Kidney epithelial cell (primary cell): Measurements from ENCODE around the gene EBF4. TPM values are rescaled to one million over a fixed set of nuclear protein-coding genes. Genes with fewer than 3 reads are reported as not detected.
"Not testable (repeated sequence)": the region's sequence is repeated elsewhere in the genome, so short reads cannot be mapped to it uniquely, and the experiment has no call there.

ENCODE experiments used
- DNase-seq: peaks from one replicate; pipeline ENCODE4 v3.0.0-alpha.2; 2010; ENCODE audit warnings: low read depth
- H3K27me3 ChIP-seq: 2 replicates; pipeline ENCODE4 v1.6.0; 2011; ENCODE audit warnings: low read length; ENCODE audit not compliant: control insufficient read depth, insufficient read depth
- H3K36me3 ChIP-seq: 2 replicates; pipeline ENCODE4 v1.5.1; 2011; ENCODE audit warnings: low read length; ENCODE audit not compliant: control insufficient read depth, insufficient read depth
- H3K4me3 ChIP-seq: 2 replicates; pipeline ENCODE4 v1.5.1; 2011; ENCODE audit warnings: low read depth, mild to moderate bottlenecking, control low read depth, low read length
- total RNA-seq: library from RNA; depleted of rRNA; stranded (reverse); fragments of >200 nt; gene quantifications from 2 replicates; pipeline ENCODE4 v1.2.3, GENCODE V29; 2015
- TF ChIP-seq, protein P1 (sequence below): IDR thresholded peaks from 2 replicates; pipeline ENCODE4 v1.5.1; 2011; ENCODE audit warnings: mild to moderate bottlenecking, moderate library complexity, low read length, control low read depth, inconsistent platforms; ENCODE audit not compliant: insufficient read depth, poor library complexity, severe bottlenecking

Gene EBF4
- total RNA-seq, 1 donor from 2014 or later = 8.1 TPM

GRCh38 chr20:2761885-2762284 is 69.3 kb downstream of the EBF4 start:
- Histone ChIP-seq H3K27me3 (peaks cover 19% of the 10 kb centered on the region), H3K4me3 (no peak overlapping the region), H3K36me3 (no peaks in the 10 kb centered on the region)
- DNase-seq = no peak
- TF ChIP-seq, protein P1, sequence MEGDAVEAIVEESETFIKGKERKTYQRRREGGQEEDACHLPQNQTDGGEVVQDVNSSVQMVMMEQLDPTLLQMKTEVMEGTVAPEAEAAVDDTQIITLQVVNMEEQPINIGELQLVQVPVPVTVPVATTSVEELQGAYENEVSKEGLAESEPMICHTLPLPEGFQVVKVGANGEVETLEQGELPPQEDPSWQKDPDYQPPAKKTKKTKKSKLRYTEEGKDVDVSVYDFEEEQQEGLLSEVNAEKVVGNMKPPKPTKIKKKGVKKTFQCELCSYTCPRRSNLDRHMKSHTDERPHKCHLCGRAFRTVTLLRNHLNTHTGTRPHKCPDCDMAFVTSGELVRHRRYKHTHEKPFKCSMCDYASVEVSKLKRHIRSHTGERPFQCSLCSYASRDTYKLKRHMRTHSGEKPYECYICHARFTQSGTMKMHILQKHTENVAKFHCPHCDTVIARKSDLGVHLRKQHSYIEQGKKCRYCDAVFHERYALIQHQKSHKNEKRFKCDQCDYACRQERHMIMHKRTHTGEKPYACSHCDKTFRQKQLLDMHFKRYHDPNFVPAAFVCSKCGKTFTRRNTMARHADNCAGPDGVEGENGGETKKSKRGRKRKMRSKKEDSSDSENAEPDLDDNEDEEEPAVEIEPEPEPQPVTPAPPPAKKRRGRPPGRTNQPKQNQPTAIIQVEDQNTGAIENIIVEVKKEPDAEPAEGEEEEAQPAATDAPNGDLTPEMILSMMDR = no peak

DNA sequence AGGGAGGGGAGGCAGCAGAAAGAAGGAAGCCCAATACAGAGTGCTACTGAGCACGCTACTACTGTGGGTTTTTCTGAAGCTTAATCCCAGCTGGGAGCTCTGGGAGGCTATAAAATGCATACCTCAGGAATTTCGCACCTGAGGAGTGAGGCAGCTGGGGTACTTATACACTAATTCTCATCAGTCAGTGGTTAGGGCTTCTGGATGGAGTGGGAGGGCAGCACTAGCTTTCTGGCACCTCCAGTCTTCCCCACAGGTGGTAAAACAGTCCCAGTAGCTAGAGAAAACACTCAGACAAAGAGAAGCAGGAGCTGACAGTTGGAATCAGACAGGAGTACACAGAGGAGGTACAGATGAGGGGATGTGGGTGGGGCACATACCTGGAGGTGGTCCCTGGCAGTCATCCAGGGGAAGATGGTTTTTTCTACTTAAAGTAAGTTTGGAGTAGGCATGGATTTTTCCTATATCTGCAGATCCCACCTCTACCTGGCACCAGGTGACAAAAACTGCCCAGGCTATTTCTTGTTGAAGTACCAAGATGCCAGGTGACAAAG is 70.1 kb downstream of the EBF4 start:
- DNase-seq = no peak
- H3K4me3 ChIP-seq = no peak overlapping the region
- peaks cover 16% of the 10 kb centered on the region for H3K27me3 ChIP-seq
- no peaks in the 10 kb centered on the region for H3K36me3 ChIP-seq
- TF ChIP-seq, protein P1 = no peak

GRCh38 chr20:2763186-2763585 is 70.6 kb downstream of the EBF4 start:
- Histone ChIP-seq H3K27me3 (peaks cover 16% of the 10 kb centered on the region), H3K36me3 (no peaks in the 10 kb centered on the region), H3K4me3 (no peak overlapping the region)
- DNase-seq = no peak
- TF ChIP-seq, protein P1 = no peak

- Histone ChIP-seq H3K4me3 (no peak overlapping the region), H3K36me3 (no peaks in the 10 kb centered on the region), H3K27me3 (peaks cover 5% of the 10 kb centered on the region)
- TF ChIP-seq, protein P1 = no peak
- DNase-seq = no peak
Measured at GRCh38 chr20:2767768-2768631, 75.4 kb downstream of the EBF4 start.

GRCh38 chr20:2768632-2769015 is 76.0 kb downstream of the EBF4 start:
- H3K27me3 ChIP-seq = peaks cover 3% of the 10 kb centered on the region
- no peak for DNase-seq
- H3K4me3 ChIP-seq = no peak overlapping the region
- TF ChIP-seq, protein P1 = no peak
- no peaks in the 10 kb centered on the region for H3K36me3 ChIP-seq

DNA sequence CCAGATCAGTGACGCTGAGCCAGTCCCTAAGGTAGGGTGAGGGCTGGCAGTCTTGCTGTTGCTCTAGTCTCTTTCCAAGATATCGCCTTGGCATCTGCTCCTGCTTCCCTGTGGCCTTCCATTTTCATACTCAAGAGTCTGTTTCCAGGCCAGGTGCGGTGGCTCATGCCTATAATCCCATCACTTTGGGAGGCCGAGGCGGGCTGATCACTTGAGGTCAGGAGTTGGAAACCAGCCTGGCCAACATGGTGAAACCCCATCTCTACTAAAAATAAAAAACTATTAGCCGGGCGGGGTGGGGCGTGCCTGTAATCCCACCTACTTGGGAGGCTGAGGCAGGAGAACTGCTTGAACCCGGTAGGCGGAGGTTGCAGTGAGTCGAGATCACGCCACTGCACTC is 77.5 kb downstream of the EBF4 start:
- not testable (repeated sequence) for DNase-seq, H3K27me3 ChIP-seq, H3K36me3 ChIP-seq, H3K4me3 ChIP-seq
